GM23338 (cell line): ENCODE measurements around the gene ENTPD6. TPM values are rescaled to one million over a fixed set of nuclear protein-coding genes. Genes with fewer than 3 reads are reported as not detected.

Experiments
- ATAC-seq: fragments of 200-7000 bp; cut with Tn5 transposase; 3 replicates; pipeline ENCODE4 v1.9.1; 2020
- DNase-seq: peaks from one replicate; pipeline ENCODE4 v3.0.0-alpha.2; 2015; ENCODE audit warnings: low spot score
- H2AFZ ChIP-seq: fragments of 200-600 bp; sonication (generic); 2 replicates; pipeline ENCODE4 v1.8.0; 2016; ENCODE audit warnings: antibody characterized with exemption, mild to moderate bottlenecking, moderate library complexity
- H3F3A ChIP-seq: fragments of 200-600 bp; sonication (generic); replicated peaks from 2 replicates; pipeline ENCODE4 v1.8.0; 2017; ENCODE audit warnings: antibody characterized with exemption, mixed run types, low read depth
- H3K27ac ChIP-seq: fragments of 200-600 bp; sonication (generic); 2 replicates; pipeline ENCODE4 v1.6.1; 2016; ENCODE audit warnings: low read depth
- H3K27me3 ChIP-seq: fragments of 200-600 bp; sonication (generic); 2 replicates; pipeline ENCODE4 v1.8.0; 2016; ENCODE audit warnings: mild to moderate bottlenecking, mixed run types, moderate library complexity; ENCODE audit not compliant: insufficient read depth
- H3K36me3 ChIP-seq: fragments of 200-600 bp; sonication (generic); 2 replicates; pipeline ENCODE4 v1.8.0; 2016; ENCODE audit warnings: mild to moderate bottlenecking; ENCODE audit not compliant: insufficient read depth
- H3K4me1 ChIP-seq: fragments of 200-600 bp; sonication (generic); 2 replicates; pipeline ENCODE4 v1.8.0; 2016; ENCODE audit warnings: mild to moderate bottlenecking, moderate library complexity; ENCODE audit not compliant: insufficient read depth
- H3K4me2 ChIP-seq: fragments of 200-600 bp; sonication (generic); 2 replicates; pipeline ENCODE4 v1.7.1; 2017; ENCODE audit warnings: mixed run types
- H3K4me3 ChIP-seq: fragments of 200-600 bp; sonication (generic); 2 replicates; pipeline ENCODE4 v1.6.1; 2016; ENCODE audit warnings: mixed run types
- H3K79me2 ChIP-seq: fragments of 200-600 bp; sonication (generic); replicated peaks from 2 replicates; pipeline ENCODE4 v1.8.0; 2017; ENCODE audit warnings: mild to moderate bottlenecking; ENCODE audit not compliant: insufficient read depth
- H3K9me2 ChIP-seq: fragments of 200-600 bp; sonication (generic); 2 replicates; pipeline ENCODE4 v1.8.0; 2017; ENCODE audit not compliant: insufficient read depth
- H4K20me1 ChIP-seq: fragments of 200-600 bp; sonication (generic); replicated peaks from 2 replicates; pipeline ENCODE4 v1.8.0; 2017; ENCODE audit warnings: mild to moderate bottlenecking; ENCODE audit not compliant: insufficient read depth
- H3K27ac Mint-ChIP-seq: 2 replicates; pipeline ENCODE4 v1.8.0; 2020; ENCODE audit warnings: inconsistent platforms, mild to moderate bottlenecking, moderate library complexity, mixed read lengths
- H3K27me3 Mint-ChIP-seq: 3 replicates; pipeline ENCODE4 v1.8.0; 2022; ENCODE audit warnings: low read depth, mild to moderate bottlenecking, moderate library complexity, mixed read lengths, inconsistent platforms; ENCODE audit not compliant: insufficient read depth, poor library complexity
- H3K36me3 Mint-ChIP-seq: 3 replicates; pipeline ENCODE4 v1.8.0; 2021; ENCODE audit warnings: low read depth, mild to moderate bottlenecking, inconsistent platforms, moderate library complexity, mixed read lengths
- H3K4me1 Mint-ChIP-seq: 3 replicates; pipeline ENCODE4 v1.8.0; 2020; ENCODE audit warnings: mild to moderate bottlenecking, inconsistent platforms, mixed read lengths
- H3K4me3 Mint-ChIP-seq: 3 replicates; pipeline ENCODE4 v1.8.0; 2021; ENCODE audit warnings: moderate library complexity, mild to moderate bottlenecking, inconsistent platforms, mixed read lengths
- H3K9me3 Mint-ChIP-seq: 3 replicates; pipeline ENCODE4 v1.8.0; 2020; ENCODE audit warnings: moderate library complexity, mild to moderate bottlenecking, inconsistent platforms, mixed read lengths
- CREB1 ChIP-seq: fragments of 250-450 bp; sonication (Bioruptor Pico); IDR thresholded peaks from 2 replicates; pipeline ENCODE4 v1.5.0; 2020; ENCODE audit warnings: low read depth, mild to moderate bottlenecking, moderate library complexity
- CTCF ChIP-seq, 2 experiments: fragments of 200-600 bp in 1 of 2; sonication (generic) in 1 of 2; conservative IDR thresholded peaks; 2 replicates each; pipeline versions ENCODE4 v1.5.1 to v1.6.1; 2016 to 2017; ENCODE audit warnings: antibody characterized with exemption in 2 of 2, low read depth in 2 of 2, mild to moderate bottlenecking in 2 of 2, moderate library complexity in 1 of 2
- ETS1 ChIP-seq: IDR thresholded peaks from 2 replicates; pipeline ENCODE4 v1.6.1; 2016; ENCODE audit warnings: antibody characterized with exemption
- EZH2 ChIP-seq: fragments of 200-600 bp; sonication (generic); IDR thresholded peaks from one replicate; pipeline ENCODE4 v1.8.0; 2017; ENCODE audit warnings: antibody characterized with exemption, mild to moderate bottlenecking, low read depth; ENCODE audit not compliant: unreplicated experiment
- JUNB ChIP-seq: IDR thresholded peaks from one replicate; pipeline ENCODE4 v1.6.1; 2016; ENCODE audit warnings: antibody characterized with exemption; ENCODE audit not compliant: unreplicated experiment
- NANOG ChIP-seq: IDR thresholded peaks from 2 replicates; pipeline ENCODE4 v1.6.1; 2016; ENCODE audit warnings: antibody characterized with exemption, borderline replicate concordance
- REST ChIP-seq: IDR thresholded peaks from one replicate; pipeline ENCODE4 v1.6.1; 2018; ENCODE audit warnings: antibody characterized with exemption; ENCODE audit not compliant: unreplicated experiment
- STAT1 ChIP-seq: IDR thresholded peaks from one replicate; pipeline ENCODE4 v1.6.1; 2016; ENCODE audit warnings: antibody characterized with exemption; ENCODE audit not compliant: unreplicated experiment
- ZNF114 ChIP-seq: fragments of 250-450 bp; sonication (Bioruptor Pico); IDR thresholded peaks from 2 replicates; pipeline ENCODE4 v1.5.0; 2020; ENCODE audit warnings: mild to moderate bottlenecking, moderate library complexity
- ZNF331 ChIP-seq: fragments of 250-450 bp; sonication (Bioruptor Pico); IDR thresholded peaks from 2 replicates; pipeline ENCODE4 v1.5.0; 2020; ENCODE audit warnings: low read depth, mild to moderate bottlenecking, moderate library complexity
- polyA plus RNA-seq: library from polyadenylated mRNA; unstranded; fragments of >200 nt; fragmentation: Nextera tagmentation; extraction: Ambion mirVana; gene quantifications from 2 replicates; pipeline ENCODE4 v1.2.1, GENCODE V29; 2016
- total RNA-seq: library from RNA; depleted of rRNA; stranded (reverse); fragments of >200 nt; shearing (Covaris generic); gene quantifications from 2 replicates; pipeline ENCODE4 v1.2.3, GENCODE V29; 2014

ENTPD6 gene
- total and polyA plus RNA-seq, 2 experiments from 2014 or later, result 19.3 to 45.9 TPM

- H3K36me3 ChIP-seq, result no peaks in the 10 kb centered on the region
- peaks cover 41% of the 10 kb centered on the region for H3K79me2 ChIP-seq
- no peak overlapping the region for H3K27ac Mint-ChIP-seq
- 0 out of 2 replicates have a peak, but pooled peaks cover 2% of the 10 kb centered on the region for H3F3A ChIP-seq
- H3K27ac ChIP-seq, result no peak overlapping the region
- TF ChIP-seq ETS1 (no peak), ZNF114 (CRISPR knock-in tag) (no peak), JUNB (no peak), ZNF331 (CRISPR knock-in tag) (no peak), STAT1 (no peak), REST (no peak), CREB1 (CRISPR knock-in tag) (no peak)
- H3K4me2 ChIP-seq, result peak overlapping the region; percentile 99
- peaks cover 4% of the 10 kb centered on the region for H3K27me3 Mint-ChIP-seq
- H3K9me3 Mint-ChIP-seq, result no peaks in the 10 kb centered on the region; the same call in 2 of the 3 replicates
- H3K27me3 ChIP-seq, result peaks cover 10% of the 10 kb centered on the region
- DNase-seq (peak; percentile 27), ATAC-seq (peak; percentile 19)
- no peaks in the 10 kb centered on the region for H3K36me3 Mint-ChIP-seq
- H3K9me2 ChIP-seq, result no peaks in the 10 kb centered on the region
- peak overlapping the region; percentile 94 for H3K4me3 ChIP-seq
- H3K4me1 ChIP-seq, result peaks cover 11% of the 10 kb centered on the region; the same call in 1 of the 2 replicates
- H4K20me1 ChIP-seq, result peaks cover 31% of the 10 kb centered on the region
- H3K4me3 Mint-ChIP-seq, result peak overlapping the region; percentile 92
- H2AFZ ChIP-seq, result peak overlapping the region; percentile 91
- H3K4me1 Mint-ChIP-seq, result peaks cover 27% of the 10 kb centered on the region
These were observed 1.2 kb downstream of the ENTPD6 start for GRCh38 chr20:25196786-25197120.

- H3K36me3 Mint-ChIP-seq, result no peaks in the 10 kb centered on the region
- peak overlapping the region; percentile 99 for H3K4me2 ChIP-seq
- H3K4me1 Mint-ChIP-seq, result peaks cover 27% of the 10 kb centered on the region
- no peak overlapping the region for H2AFZ ChIP-seq
- no peaks in the 10 kb centered on the region for H3K9me2 ChIP-seq
- peak overlapping the region; percentile 92 for H3K4me3 Mint-ChIP-seq
- H3K27ac Mint-ChIP-seq, result no peak overlapping the region
- ATAC-seq (peak; percentile 6; the same call in 2 of the 3 replicates), DNase-seq (peak; percentile 27)
- H3K36me3 ChIP-seq, result no peaks in the 10 kb centered on the region
- no peak overlapping the region for H3K27ac ChIP-seq
- H3K4me3 ChIP-seq, result peak overlapping the region; percentile 94
- no peaks in the 10 kb centered on the region; the same call in 2 of the 3 replicates for H3K9me3 Mint-ChIP-seq
- peaks cover 11% of the 10 kb centered on the region; the same call in 1 of the 2 replicates for H3K4me1 ChIP-seq
- H3F3A ChIP-seq, result 0 out of 2 replicates have a peak, but pooled peaks cover 2% of the 10 kb centered on the region
- H4K20me1 ChIP-seq, result peaks cover 36% of the 10 kb centered on the region
- H3K79me2 ChIP-seq, result peaks cover 47% of the 10 kb centered on the region
- H3K27me3 ChIP-seq, result peaks cover 10% of the 10 kb centered on the region
- TF ChIP-seq EZH2, result no peak
- TF ChIP-seq CTCF (conservative IDR thresholded peaks at IDR 0.05; ENCODE audit: low read depth in 2 of 2), result 0 out of 4 replicates have a peak, but pooled peaks of 1 of the 2 experiments have one; percentile 1
- TF ChIP-seq REST, result no peak
- TF ChIP-seq NANOG, result no peak
- no peak for TF ChIP-seq JUNB
- no peak for TF ChIP-seq STAT1
- H3K27me3 Mint-ChIP-seq, result peaks cover 4% of the 10 kb centered on the region
These were observed 1.8 kb downstream of the ENTPD6 start for GRCh38 chr20:25197183-25197869.
